Glomerular visceral epithelial cell (primary cell): ENCODE results near the gene RBM18.

Experiments
- DNase-seq: peaks from one replicate; pipeline ENCODE4 v3.0.0-alpha.2; 2016; ENCODE audit errors: extremely low spot score

The RBM18 gene, protein sequence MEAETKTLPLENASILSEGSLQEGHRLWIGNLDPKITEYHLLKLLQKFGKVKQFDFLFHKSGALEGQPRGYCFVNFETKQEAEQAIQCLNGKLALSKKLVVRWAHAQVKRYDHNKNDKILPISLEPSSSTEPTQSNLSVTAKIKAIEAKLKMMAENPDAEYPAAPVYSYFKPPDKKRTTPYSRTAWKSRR

DNA sequence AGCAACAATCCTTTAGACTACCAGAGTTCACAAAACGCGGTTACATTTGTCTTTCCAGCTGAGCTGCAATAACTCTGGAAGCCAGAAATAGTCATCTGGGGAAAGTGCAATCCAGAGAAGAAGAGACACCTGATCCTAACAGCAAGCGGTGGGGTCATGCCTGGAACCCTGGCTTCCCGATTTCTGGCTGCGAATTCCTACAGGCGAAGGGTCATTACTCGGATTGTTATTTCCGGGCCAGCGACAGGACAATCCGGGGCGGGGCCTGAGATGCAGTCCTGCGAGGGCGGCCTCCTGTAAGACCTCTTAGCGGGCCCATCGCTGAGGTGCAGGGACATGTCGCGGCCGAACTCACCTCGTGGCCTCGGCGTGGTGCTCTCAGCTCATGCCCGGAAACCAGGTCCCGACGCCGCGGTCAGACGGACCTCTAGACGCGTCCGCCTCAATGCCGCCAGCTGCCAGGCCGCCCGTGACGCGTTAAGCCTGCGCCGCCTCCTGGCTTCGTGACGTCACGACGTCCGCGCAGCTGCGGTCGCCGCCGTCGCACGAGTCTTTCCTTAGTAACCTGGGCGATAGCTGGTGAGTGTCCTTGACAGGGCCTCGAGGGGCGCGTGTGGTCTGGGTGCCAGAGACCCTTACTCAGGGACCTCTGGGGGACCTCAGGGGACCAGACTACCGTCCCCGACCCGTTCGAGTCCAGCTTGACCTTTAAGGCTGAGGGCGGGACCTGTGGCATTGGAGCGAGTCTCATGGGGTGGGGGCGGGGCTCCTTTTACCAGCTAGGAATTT, at the start of gene RBM18, which contains the start of gene MRRF:
Gene RBM18 (minus strand): TSS at position 481 of the 789 bp plus-strand sequence. CDS start 3,348 bp downstream, outside the sequence.
Gene MRRF (plus strand): TSS at position 523 of the 789 bp plus-strand sequence. CDS start 6,010 bp downstream, outside the sequence.
- peak; percentile 90 for DNase-seq

DNA sequence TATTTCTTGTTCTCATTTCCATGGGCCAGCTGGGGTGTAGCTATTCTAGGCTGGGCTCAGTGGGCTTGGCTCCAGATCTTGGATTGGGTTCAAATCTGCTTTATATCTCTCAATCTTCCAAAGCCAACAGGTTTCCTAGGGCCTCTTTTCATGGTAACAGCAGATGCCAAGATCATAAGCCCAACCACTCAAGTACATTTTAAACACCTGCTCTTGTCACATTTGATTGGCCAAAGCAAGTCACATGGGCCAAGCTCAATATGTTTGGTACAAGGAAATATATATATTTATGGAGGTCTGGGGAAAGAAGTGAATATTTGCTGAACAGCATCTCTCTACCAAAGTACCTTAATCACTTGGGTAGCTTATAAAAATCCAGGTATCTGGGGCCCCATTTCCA, 49.5 kb upstream of the RBM18 start:
- no peak for DNase-seq

DNA sequence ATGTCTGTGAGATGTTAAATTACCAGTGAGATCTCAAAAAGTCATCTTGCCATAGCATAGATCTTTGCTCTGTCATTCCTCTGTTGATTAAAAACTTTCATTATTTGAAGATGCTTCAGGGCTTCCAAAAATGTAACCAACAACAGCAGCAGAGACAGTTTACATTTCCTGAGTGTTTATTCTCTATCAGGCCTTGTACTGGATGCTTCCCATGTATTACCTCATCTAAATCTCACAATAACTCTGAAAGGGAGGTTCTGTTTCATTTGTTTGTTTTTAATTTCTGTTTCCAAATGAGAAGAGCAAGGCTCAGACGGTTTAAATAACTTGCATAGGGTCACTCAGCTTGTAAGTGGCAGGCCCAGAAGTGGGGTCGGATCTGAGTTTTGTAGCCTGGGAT, 45.2 kb upstream of the RBM18 start:
- no peak for DNase-seq

DNA sequence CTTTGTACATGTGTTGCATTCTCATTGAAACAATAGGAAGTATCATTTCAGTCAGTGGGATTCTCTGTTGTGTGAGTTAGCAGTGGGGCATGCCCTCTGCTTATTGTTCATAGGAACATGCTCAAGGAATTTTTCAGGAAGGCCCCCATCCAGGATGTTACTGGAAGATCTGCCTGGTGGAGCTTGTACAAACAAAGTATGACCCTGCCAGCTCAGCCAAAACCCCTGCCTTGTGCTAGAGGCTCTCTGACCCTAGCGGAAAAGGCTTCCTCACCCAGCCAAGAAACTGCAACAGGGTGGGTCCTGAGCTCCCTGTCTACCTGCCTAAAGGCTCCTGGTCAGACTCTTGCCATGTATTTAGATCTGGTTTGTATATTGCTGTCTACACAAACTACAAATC, 43.3 kb upstream of the RBM18 start:
- DNase-seq = no peak

DNA sequence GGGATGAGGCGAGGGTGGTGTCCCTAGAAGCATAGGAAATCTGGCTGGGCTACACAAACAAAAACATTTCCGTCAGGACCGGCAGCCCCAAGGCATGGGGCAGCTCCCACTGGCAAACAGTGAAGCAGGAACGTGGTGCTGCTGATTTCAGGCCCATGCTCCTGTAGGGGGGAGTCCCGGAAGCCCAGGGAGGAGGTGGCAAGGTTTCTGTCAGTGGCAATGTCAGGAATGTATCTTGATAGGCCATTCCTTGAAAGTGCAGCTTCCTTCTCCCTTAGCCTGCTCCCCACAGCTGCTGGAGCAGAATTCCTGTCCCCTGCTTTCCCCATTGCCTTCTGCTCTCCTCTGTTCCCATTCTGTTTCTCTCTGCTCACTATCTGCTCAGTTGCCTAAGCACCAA, 42.4 kb upstream of the RBM18 start:
- no peak for DNase-seq

DNA sequence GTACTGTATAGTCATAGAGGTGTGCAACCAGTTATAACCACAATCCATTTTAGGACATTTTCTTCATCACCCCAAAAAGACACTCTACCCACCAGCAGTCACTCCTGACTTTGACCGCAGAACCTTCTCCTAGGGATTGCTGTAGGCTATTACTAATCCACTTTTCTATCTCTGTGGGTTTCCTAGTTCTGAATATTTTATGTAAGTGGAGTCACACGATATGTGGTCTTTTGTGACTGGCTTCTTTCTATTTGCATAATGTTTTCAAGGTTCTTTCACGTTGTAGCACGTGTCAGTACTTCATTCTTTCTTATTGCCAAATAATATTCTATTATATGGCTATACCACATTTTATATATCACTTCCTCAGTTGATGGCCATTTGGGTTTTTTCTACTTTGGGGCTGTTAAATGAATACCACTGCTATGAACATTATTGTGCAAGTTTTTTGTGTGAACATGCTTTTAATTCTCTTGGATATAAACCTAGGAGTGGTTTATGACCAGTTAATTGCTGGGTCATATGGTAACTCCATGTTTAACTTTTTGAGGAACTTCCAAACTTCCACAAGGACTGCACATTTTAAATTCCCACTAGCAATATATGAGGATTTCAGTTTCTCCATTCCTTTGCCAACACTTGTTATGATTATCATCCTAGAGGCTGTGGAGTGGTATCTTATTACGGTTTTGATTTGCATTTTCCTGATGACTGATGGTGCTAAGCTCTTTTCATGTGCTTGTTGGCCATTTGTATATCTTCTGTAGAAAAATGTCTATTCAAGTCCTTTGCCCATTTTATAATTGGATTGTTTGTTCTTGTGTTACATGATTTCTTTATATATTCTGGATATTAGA, 37.8 kb upstream of the RBM18 start:
- no peak for DNase-seq

DNA sequence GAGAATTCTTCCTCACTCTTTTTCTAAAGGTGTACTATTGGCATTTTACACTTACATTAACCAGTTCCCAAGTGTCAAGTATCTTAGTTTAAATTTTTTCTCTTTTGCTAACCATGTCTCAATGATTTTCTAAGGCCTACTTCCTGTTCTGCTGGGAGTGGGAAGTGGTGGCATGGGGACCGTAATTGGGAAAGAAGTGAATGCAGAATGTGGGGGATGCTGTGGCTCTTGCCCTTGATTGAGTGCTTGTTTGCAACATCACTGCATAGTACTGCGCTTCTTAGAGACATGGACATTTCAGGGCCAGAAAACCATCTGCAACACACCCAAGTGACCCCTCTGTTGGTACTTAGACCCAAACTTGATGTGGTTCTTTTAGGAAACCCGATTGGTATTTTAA, 32.9 kb upstream of the RBM18 start:
- DNase-seq = no peak

DNA sequence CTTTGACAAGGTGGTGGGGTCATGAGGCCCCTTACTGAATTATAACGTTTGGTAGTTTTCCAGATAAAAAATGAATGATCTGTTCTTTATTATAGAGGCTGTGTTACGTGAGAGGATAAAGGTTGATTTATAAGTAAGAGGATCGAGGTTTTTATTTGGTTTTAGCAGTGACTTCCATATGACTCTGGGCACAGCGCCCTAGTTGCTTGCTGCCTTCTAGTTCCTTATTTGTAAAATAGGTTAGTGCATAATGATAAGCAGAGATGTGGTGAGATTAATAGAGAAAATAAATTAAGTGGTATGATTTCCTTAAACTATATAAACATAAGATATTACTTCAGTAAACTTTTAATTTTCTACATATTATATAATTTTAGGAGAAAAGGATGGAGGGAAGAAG, 29.9 kb upstream of the RBM18 start:
- no peak for DNase-seq

DNA sequence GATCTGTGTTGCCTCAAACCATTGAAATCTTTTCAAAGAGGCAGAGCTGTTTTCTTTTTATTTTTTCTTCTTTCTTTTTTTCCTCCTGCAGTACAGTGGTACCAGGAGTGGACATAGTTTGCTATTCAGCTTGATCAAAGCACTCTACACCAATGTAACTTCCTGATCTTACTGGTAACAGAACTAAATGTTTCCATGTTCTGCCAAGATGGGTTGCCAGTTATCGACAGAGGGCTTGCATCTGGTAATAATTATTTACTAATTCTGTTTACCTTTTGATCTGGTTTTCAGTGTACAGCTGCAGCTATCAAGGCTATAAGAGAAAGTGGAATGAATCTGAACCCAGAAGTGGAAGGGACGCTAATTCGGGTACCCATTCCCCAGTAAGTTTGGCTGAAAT, 26.8 kb upstream of the RBM18 start:
- DNase-seq = no peak

DNA sequence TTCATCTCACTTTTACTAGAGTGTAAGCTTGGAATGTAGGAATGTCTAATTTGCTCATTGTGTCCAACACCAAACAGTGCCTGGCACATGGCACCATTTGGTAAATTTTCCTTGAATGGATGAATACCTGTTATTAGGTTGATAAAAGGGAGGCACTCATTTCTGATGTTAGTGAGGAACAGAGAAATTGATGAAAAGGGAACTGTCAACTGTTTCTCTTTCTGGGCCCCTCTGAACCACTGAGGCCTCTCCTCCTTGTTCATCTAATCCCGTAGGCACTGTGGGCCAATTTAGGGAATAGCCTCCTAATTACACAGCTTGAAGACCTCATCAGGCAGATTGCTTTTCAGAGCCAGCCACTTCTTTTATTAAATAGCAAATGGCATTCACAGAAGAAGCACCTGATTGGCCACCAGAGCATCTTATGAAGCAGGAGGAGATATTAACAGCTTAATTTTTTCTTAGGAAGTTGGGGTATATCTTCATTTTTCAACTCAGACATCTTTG, 22.6 kb upstream of the RBM18 start:
- no peak for DNase-seq

DNA sequence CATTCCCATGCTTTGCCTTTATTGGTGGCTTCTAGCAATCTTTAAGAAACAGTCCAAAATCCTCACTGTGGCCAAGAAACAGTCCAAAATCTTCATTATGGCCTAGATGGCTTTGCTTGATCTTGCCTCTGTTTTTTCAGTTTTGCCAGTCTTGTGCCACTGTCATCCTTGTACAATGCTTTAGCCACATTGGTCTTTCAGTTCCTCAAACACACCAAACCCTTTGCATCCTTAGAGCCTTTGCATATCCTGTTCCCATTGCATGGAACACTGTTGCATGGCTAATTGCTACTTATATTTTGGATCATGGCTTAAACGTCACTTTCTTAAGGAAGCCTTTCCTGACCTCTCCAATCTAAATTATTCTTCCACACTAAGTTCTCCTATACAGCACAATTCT, 22.1 kb upstream of the RBM18 start:
- DNase-seq = no peak

DNA sequence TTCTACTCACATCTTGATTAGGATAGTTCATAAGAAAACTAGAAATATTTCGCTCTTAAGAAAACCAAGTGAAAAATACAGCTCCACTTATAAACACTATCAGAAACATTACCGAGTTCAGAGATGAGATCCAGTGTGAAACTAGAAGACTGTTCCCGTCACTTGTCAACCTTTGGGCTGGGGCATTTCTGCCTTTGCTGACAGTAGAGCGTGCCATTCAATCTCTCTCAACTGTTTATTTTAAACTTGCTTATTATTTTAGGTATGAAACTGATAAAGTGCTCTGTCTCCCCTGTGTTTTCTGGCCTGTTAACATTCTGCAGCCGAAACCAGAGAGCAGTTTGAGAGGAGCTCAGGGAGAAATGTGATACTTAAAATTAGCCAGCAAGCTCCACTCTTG, 16.7 kb upstream of the RBM18 start:
- DNase-seq = no peak

DNA sequence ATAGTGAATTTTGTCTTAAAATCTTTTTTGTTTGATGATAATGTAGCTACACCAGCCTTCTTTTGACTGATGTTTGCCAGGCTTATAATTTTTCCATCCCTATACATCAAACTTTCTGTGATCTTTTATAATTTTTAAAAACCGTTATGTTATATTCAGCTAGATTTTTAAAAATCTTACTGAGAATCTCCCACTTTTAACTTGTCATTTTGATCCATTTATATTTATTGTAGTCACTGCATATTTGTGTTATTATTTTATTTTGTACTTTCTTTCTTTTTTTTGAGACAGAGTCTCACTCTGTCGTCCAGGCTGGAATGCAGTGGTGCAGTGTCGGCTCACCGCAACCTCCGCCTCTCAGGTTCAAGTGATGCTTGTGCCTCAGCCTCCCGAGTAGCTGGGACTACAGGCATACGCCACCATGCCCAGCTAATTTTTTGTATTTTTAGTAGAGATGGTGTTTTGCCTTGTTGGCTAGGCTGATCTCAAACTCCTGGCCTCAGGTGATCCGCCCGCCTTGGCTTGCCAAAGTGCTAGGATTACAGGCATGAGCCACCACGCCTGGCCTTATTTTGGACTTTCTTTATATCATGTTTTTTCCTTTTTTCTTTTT, 12.8 kb upstream of the RBM18 start:
- DNase-seq = no peak

DNA sequence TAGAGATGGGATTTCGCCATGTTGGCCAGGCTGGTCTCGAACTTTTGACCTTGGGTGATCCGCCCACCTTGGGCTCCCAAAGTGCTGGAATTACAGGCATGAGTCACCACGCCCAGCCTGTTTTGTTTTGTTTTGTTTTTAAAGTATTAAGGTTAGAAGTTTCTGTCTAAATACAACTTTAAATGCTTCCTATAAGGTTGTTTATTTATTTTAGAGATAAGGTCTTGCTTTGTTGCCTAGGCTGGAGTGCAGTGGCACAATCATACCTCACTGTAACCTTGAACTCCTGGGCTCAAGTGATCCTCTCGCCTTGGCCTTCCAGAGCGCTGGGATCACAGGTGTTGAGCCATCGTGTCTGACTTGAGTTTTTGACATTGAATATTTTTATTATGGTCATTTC, 11.5 kb upstream of the RBM18 start:
- DNase-seq = no peak

DNA sequence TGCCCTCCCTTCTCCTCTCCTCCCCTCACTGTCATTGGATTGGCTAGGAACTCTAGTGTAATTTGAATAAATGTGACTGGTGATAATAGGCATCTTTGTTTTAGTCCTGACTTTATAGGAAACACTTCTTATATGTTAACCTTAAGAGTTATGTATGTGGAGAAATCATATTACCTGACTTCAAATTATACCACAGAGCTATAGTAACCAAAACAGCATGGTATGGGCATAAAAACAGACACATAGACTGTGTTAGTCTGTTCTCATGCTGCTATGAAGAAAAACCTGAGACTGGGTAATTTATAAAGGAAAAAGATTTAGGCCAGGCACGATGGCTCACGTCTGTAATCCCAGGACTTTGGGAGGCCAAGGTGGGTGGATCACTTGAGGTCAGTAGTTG, 9.4 kb upstream of the RBM18 start:
- DNase-seq = no peak

DNA sequence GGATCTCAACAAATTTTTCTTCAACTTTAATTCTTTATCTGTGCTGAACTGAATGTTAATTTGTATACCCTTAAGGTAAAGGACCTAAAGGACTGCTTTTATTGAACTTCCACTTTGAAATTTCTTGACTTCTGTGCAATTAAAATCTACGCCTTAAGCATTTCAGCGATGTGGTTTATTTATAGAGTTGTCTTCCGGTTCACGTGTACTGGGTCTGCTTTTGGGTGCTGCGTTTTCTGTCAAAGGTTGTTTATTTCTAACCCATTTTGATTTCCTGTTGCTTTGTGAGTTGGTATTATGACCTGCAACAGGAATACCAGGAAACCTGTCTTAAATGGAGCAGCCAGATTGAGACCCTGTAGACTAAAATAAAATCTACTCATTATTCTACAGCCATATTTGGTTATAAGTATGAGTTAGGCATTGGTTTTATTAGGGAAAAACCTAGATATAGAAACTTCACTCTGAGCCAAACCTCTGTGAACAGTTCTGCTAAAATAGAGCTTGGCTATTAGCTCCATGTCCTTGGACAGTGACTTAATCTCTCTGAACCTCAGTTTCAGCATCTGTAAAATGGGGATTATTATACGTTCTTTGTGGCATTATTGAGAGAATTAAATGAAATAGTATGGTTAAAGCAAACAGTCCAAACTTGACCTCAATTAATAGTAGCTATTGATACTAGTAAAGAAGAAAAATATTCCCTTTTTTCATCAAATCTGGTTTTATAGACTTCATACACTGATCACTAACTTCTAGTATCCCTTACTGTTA, 3.6 kb upstream of the RBM18 start:
- DNase-seq = no peak

DNA sequence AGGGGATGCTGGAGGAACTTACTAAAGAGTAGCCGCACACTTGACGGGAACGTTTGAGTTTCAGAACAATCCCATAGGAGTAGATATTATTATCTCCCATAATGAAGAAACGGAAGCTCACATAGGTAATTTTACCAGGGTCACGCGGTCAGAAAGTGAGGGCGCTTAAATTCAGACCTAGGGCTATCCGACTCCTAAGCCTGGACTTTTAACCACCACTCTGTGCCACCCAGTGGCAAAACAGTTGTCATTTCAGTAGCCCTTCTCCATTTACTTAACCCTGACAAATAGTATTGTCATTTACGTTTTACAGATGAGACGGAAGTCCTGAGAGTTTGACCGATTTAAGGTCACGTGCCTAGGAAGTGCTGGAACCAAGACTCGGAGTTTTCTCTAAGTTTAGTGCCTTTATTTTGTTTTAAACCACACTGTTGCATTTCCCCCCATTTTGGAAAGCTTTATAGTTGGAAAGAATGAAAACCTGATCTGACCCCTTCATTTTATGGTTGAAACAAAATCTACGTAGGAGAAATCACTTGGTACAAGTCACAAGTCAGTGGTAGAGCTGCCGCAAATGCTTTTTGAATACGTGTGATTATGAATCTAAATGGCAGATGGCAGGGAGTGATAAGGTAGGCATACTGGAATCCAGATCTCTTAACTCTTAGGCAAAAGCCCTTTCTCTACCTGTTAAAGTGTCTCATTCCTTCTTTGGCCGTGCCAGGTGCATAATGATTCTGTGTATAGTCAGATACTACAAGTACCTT, 692 bp upstream of the RBM18 start:
- no peak for DNase-seq

DNA sequence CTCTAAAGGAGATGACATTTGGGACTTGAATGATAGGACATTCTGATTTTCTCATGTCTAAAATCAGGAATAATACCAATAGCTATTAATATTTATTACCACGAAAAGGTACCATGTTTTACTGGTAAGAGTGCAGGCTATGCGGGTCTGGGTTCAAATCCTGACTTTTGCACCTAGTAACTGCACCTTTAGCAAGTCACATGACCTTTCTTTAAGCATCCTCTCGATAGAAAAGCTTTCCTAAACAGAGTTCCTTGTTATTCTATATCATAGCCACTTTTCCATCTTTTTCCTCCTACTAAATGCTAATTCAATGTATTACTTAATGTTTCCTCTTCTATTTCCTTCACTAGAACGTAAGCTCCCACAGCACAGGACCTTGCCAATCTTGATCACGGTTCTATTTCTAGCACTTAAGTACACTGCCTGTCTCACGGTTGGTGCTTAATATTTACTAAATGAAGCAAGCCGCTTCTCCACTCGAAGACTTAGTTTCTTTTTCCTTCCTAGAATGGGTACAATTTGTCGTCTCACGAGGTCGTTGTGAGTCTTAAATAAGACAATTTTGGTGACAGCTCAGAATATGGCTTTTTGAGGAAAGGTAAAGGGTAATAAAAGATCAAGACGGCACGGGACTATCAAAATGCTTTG, 816 bp downstream of the RBM18 start:
- DNase-seq = no peak

DNA sequence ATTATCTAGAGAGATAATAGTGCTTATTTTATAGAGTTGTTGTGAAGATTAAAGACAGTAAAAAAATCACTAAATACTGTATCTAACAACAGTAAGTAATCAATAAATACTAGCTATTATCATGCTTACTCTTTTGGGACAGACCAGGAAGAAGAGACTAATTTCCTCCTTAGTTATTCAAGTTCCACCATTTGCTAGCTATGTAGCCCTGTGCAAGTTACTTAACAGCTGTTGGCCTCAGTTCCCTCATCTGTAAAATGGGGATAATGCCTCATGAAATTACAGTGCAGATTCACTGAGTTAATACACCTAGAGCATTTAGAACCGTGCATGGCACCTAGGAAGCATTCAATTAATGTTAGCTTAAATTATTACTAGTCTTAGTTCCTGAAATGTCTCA, 2.6 kb downstream of the RBM18 start:
- no peak for DNase-seq

DNA sequence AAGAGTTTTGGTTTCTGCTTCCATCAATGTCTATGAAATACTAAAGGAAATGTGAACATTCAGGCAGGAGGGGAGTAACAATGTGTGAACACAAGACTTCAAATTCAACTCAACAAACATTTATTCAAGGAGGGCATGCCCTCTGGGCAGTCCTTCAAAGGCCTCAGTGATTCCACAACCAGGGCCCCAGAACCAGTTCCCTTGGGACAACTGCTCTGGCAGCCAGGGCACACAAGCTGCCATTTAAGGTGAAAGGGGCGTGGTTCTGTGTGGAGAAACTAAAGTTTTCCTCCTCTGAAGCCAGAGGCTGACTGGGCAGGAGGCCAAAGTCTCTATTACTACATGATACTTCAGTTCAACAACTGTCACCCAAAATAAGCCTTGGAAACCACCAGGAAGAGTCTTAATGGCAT, 3.2 kb downstream of the RBM18 start:
- DNase-seq = peak; percentile 8
